Measurements from ENCODE around the gene MTOR.

Gene MTOR

GRCh38 chr1:11131816-11132215, 130.5 kb downstream of the MTOR start:
- H3K27ac ChIP-seq, result no peak overlapping the region
- TF ChIP-seq EZH2 (IDR thresholded peaks at IDR 0.05) (no peak), FOXP2 (optimal IDR thresholded peaks at IDR 0.05; ENCODE audit: control extremely low read depth, extremely low read length, insufficient read depth) (no peak), POLR2AphosphoS5 (IDR thresholded peaks at IDR 0.05; ENCODE audit: borderline replicate concordance, low read depth, low read length) (no peak)
- no peak overlapping the region for H3K4me3 ChIP-seq
- DNase-seq (ENCODE audit: low read depth, low spot score), result no peak
- no peaks in the 10 kb centered on the region for H3K9me3 ChIP-seq (ENCODE audit: low read depth, low read length)
- peaks cover 66% of the 10 kb centered on the region for H3K36me3 ChIP-seq (ENCODE audit: insufficient read depth, low read length)
- H3K9ac ChIP-seq (ENCODE audit: insufficient read length), result no peak overlapping the region

- H3K9me3 ChIP-seq (ENCODE audit: low read depth, low read length), result no peaks in the 10 kb centered on the region
- no peak for DNase-seq (ENCODE audit: low read depth, low spot score)
- H3K4me3 ChIP-seq, result no peak overlapping the region
- H3K27ac ChIP-seq, result no peak overlapping the region
- TF ChIP-seq POLR2AphosphoS5 (IDR thresholded peaks at IDR 0.05; ENCODE audit: borderline replicate concordance, low read depth, low read length) (no peak), EZH2 (IDR thresholded peaks at IDR 0.05) (no peak), FOXP2 (optimal IDR thresholded peaks at IDR 0.05; ENCODE audit: control extremely low read depth, extremely low read length, insufficient read depth) (no peak)
- peaks cover 69% of the 10 kb centered on the region for H3K36me3 ChIP-seq (ENCODE audit: insufficient read depth, low read length)
- no peak overlapping the region for H3K9ac ChIP-seq (ENCODE audit: insufficient read length)
These were observed 131.9 kb downstream of the MTOR start for GRCh38 chr1:11130406-11130805.

DNA sequence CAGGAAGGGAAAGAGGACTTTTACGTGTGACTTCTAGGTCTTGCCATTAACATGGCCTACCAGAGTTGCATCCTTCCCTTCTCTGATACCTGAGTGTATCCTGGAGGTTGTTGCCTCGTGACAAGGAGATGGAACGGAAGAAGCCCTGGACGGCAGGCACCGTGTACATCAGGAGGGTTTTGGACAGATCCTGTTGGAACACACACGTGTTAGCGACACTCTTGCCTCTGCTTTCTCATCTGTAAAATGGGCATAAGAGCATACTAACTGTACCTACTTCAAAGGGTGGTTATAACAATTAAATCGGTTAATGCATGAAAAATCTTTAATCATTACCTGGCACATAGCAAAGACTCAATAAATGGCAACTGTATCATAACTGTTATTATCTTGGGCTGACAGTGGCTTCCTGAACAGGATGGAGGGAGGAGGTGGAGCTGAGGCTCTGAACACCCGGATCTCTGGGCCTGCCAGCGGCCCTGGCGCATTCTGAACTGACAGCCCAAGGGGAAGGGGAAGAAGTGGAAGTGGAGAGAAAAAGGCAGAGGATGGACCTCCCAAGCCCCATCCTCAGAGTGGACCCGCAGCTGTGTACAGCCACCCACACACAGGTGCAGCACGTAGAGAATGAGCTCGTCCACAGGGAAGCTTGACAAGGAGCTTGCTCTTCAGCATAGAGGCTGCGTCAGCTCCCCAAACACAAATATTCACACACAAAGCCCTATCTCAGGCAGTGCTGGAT, 132.5 kb downstream of the MTOR start:
- Histone ChIP-seq H3K4me3 (no peak overlapping the region), H3K27ac (no peak overlapping the region), H3K36me3 (ENCODE audit: insufficient read depth, low read length) (peaks cover 74% of the 10 kb centered on the region), H3K9ac (ENCODE audit: insufficient read length) (no peak overlapping the region), H3K9me3 (ENCODE audit: low read depth, low read length) (no peaks in the 10 kb centered on the region)
- no peak for DNase-seq (ENCODE audit: low read depth, low spot score)
- no peak for TF ChIP-seq FOXP2 (optimal IDR thresholded peaks at IDR 0.05; ENCODE audit: control extremely low read depth, extremely low read length, insufficient read depth)
- no peak for TF ChIP-seq POLR2AphosphoS5 (IDR thresholded peaks at IDR 0.05; ENCODE audit: borderline replicate concordance, low read depth, low read length)
- TF ChIP-seq EZH2 (IDR thresholded peaks at IDR 0.05), result no peak

GRCh38 chr1:11126569-11126968, 135.8 kb downstream of the MTOR start:
- Histone ChIP-seq H3K27ac (peak overlapping the region; percentile 95), H3K4me3 (peak overlapping the region; percentile 65), H3K9ac (ENCODE audit: insufficient read length) (no peak overlapping the region), H3K36me3 (ENCODE audit: insufficient read depth, low read length) (peaks cover 70% of the 10 kb centered on the region), H3K9me3 (ENCODE audit: low read depth, low read length) (no peaks in the 10 kb centered on the region)
- DNase-seq (ENCODE audit: low read depth, low spot score), result peak; percentile 55
- TF ChIP-seq EZH2 (IDR thresholded peaks at IDR 0.05), result no peak
- TF ChIP-seq POLR2AphosphoS5 (IDR thresholded peaks at IDR 0.05; ENCODE audit: borderline replicate concordance, low read depth, low read length), result no peak; the same call in 1 of the 2 replicates
- no peak for TF ChIP-seq FOXP2 (optimal IDR thresholded peaks at IDR 0.05; ENCODE audit: control extremely low read depth, extremely low read length, insufficient read depth)

DNA sequence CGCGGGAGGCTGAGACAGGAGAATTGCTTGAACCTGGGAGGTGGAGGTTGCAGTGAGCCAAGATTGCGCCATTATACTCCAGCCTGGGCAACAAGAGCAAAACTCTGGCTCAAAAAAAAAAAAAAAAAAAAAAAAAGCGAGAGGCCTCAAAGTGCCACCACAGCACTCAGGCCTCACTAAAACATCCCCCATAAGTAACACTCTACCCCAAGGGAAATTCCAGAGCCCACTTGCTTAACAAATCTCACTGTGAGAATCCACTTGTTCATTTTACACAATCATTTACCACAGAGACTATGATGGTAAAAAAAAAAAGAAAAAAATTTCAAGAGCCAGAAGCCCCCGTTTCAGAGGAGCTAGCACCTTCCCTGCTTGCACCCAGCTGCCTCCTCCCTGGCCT, 136.4 kb downstream of the MTOR start:
- peaks cover 70% of the 10 kb centered on the region for H3K36me3 ChIP-seq (ENCODE audit: insufficient read depth, low read length)
- TF ChIP-seq EZH2 (IDR thresholded peaks at IDR 0.05), result no peak
- no peak for TF ChIP-seq POLR2AphosphoS5 (IDR thresholded peaks at IDR 0.05; ENCODE audit: borderline replicate concordance, low read depth, low read length)
- TF ChIP-seq FOXP2 (optimal IDR thresholded peaks at IDR 0.05; ENCODE audit: control extremely low read depth, extremely low read length, insufficient read depth), result no peak

GRCh38 chr1:11124965-11125364, 137.4 kb downstream of the MTOR start:
- DNase-seq (ENCODE audit: low read depth, low spot score), result no peak
- Histone ChIP-seq H3K27ac (no peak overlapping the region), H3K9ac (ENCODE audit: insufficient read length) (no peak overlapping the region), H3K36me3 (ENCODE audit: insufficient read depth, low read length) (peaks cover 60% of the 10 kb centered on the region), H3K4me3 (no peak overlapping the region), H3K9me3 (ENCODE audit: low read depth, low read length) (no peaks in the 10 kb centered on the region)
- TF ChIP-seq FOXP2 (optimal IDR thresholded peaks at IDR 0.05; ENCODE audit: control extremely low read depth, extremely low read length, insufficient read depth) (no peak), EZH2 (IDR thresholded peaks at IDR 0.05) (no peak), POLR2AphosphoS5 (IDR thresholded peaks at IDR 0.05; ENCODE audit: borderline replicate concordance, low read depth, low read length) (no peak)

More for the DNA sequence above, 136.4 kb downstream of the MTOR start:
- H3K27ac ChIP-seq, result peak overlapping the region; percentile 95
- peak overlapping the region; percentile 65 for H3K4me3 ChIP-seq
- no peaks in the 10 kb centered on the region for H3K9me3 ChIP-seq (ENCODE audit: low read depth, low read length)
- H3K9ac ChIP-seq (ENCODE audit: insufficient read length), result peak overlapping the region; percentile 46
- peak; percentile 10 for DNase-seq (ENCODE audit: low read depth, low spot score)

- no peak overlapping the region for H3K9ac ChIP-seq (ENCODE audit: insufficient read length)
- H3K4me3 ChIP-seq, result no peak overlapping the region
- no peak overlapping the region for H3K27ac ChIP-seq
- no peaks in the 10 kb centered on the region for H3K9me3 ChIP-seq (ENCODE audit: low read depth, low read length)
- no peak for DNase-seq (ENCODE audit: low read depth, low spot score)
- TF ChIP-seq EZH2 (IDR thresholded peaks at IDR 0.05) (no peak), POLR2AphosphoS5 (IDR thresholded peaks at IDR 0.05; ENCODE audit: borderline replicate concordance, low read depth, low read length) (no peak), FOXP2 (optimal IDR thresholded peaks at IDR 0.05; ENCODE audit: control extremely low read depth, extremely low read length, insufficient read depth) (no peak)
- H3K36me3 ChIP-seq (ENCODE audit: insufficient read depth, low read length), result peaks cover 43% of the 10 kb centered on the region
These were observed 146.0 kb downstream of the MTOR start for GRCh38 chr1:11116318-11116717.

DNA sequence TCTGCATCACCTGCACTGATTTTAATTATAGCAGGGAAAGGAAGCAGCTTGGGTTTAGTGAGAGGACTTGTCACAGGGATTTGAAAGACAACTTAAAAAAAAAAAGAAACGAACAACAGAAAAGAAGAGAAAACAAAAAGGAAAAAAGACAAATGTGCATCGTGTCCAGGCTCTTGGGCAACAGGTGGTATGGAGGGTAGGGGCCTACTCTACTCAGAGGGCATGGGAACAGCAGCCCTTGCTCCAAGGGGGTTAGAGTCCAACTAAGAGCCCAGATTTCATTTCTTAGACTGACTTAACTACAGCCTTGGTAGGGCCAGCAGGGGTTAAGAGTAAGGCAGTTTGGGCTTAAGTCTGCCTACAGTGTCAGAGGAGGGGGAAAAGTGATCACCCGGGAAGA, 147.4 kb downstream of the MTOR start:
- no peak for DNase-seq (ENCODE audit: low read depth, low spot score)
- no peak overlapping the region for H3K9ac ChIP-seq (ENCODE audit: insufficient read length)
- no peaks in the 10 kb centered on the region for H3K9me3 ChIP-seq (ENCODE audit: low read depth, low read length)
- TF ChIP-seq EZH2 (IDR thresholded peaks at IDR 0.05) (no peak), POLR2AphosphoS5 (IDR thresholded peaks at IDR 0.05; ENCODE audit: borderline replicate concordance, low read depth, low read length) (no peak), FOXP2 (optimal IDR thresholded peaks at IDR 0.05; ENCODE audit: control extremely low read depth, extremely low read length, insufficient read depth) (no peak)
- H3K27ac ChIP-seq, result no peak overlapping the region
- H3K36me3 ChIP-seq (ENCODE audit: insufficient read depth, low read length), result peaks cover 39% of the 10 kb centered on the region
- no peak overlapping the region for H3K4me3 ChIP-seq
